GM19438 (cell line): ENCODE data around the gene KRT32.

Experiments used
- ATAC-seq: cut with Tn5 transposase; IDR thresholded peaks from one replicate; pipeline ENCODE4 v1.9.1; 2021; ENCODE audit warnings: low read depth; ENCODE audit not compliant: unreplicated experiment

Gene KRT32

DNA sequence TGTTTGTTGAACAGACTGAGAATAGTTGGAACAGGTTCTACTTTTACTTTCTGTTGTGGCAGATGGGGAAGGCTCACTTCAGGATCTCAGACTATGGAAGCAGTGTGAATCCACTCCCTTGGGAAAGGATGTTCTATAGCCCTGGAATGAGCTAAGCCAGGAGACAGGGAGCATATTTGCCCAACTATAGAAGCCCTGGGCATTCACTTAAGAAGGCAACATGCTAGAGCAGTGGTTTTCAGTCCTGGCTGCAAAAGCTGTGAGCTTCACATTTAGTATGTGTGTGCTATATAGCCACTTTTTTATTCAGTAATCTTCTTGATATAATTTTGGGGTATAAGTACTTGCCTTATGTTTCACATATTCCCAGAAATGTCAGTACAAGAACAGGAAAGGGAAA lies 1.2 kb upstream of the KRT32 start:
- no peak for ATAC-seq

DNA sequence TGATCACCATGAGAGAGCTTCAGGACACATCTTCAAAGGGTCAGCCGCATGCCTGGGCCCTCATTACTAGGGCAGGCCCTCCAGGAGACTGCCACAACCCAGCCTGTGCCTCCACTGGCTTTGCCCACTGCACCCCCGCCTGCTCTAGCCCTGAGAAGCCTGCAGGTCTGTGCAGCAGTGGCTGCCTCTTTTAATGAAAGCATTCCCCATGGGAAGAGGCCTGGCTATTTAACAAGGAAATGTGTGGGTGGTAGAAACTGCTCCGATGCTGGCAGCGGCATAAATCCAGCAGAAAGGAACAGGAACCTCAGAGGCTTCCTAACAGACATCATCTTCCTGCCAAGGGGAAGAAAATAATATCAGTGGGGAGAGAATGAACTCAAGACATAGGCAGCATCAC lies 375 bp upstream of the KRT32 start:
- ATAC-seq: no peak

DNA sequence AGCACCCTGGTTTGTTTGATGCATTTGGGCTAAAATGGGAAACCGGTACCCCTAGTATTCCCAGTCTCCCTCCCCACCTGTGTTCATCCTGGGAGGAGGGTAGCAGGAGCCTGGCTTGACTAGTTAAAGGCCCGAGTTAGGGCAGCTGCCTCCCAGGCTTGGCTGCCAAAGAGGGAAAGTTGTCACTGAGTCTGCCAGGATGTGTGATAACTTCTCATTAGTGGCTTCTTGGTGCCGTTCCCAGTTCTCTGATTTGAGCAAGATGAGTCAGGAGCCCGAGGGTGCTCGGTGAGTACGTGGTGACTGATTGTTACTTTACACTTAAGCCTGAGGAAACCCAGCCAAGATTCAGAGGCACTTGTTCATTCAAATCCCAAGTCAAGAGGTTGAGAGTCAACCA lies 2.5 kb downstream of the KRT32 start:
- ATAC-seq: no peak

DNA sequence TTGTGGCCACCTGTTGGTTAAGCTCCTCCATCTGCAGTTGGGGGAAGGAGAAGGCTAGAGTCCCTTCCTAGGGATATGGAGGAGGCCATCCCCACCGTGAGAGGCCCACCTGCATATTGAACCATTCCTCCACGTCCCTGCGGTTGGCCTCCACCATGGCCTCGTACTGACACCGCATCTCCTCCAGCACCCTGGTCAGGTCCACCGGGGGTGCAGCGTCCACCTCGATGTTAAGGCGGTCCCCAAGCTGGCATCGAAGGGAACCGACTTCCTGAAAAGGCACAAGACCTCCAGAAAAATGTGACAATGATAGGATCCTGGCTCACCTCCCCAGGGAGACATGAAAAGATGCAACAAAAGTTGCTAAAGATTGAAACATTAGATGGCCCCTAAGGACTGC lies 3.0 kb downstream of the KRT32 start:
- ATAC-seq: no peak

DNA sequence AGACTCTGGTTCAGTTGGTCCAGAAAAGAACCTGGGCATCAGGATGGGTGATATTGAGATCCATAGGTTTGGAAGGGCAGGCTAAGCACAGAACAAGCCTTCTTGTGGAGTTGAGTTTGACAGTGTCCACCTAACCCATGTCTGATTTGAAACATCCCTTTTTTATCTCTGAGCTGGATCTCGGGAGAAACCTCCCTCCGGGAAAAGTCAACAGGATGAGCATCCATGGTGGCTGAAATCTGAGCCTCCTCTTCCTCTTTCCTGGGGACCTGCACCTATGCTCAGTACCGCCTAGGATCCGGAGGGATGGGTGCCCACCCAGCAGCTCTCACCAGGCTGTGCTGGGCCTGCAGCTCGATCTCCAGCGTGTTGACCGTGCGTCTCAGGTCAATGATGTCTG lies 3.4 kb downstream of the KRT32 start:
- no peak for ATAC-seq

DNA sequence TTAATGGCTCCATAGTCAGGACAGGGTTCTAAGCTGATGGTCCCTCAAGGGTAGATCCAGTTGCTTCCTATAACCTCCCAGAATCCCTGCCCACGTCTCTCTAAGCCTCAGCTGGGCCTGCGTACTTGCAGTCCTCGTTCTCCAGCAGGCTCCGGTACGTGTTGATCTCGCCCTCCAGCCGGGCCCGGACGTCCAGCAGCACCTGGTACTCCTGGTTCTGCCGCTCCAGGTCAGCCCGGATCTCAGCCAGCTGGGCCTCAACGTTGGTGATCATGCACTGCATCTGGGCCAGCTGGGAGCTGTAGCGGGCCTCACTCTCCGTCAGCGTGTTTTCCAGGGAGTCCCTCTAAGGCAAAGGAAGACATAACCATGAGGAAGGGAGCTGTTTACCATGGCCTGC lies 4.5 kb downstream of the KRT32 start:
- no peak for ATAC-seq

DNA sequence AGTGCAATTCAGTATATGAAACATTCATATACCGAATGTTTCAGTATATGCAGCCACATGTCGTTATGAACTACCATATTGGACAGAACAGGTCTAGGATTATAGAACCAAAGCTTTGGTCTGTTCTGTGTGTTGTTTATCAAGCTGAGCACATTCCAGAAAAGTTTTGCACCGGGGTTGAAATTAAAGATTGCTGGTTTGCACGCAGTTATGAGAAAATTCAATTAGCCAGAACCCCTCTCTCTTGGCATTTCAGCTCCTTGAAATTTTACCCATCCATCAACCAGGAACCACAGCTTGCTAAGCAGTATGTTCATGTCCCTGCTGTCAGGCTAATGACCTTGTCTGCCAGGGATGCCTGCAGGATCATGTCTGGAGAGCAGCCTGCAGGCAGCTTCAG lies 9.5 kb downstream of the KRT32 start:
- ATAC-seq: no peak

DNA sequence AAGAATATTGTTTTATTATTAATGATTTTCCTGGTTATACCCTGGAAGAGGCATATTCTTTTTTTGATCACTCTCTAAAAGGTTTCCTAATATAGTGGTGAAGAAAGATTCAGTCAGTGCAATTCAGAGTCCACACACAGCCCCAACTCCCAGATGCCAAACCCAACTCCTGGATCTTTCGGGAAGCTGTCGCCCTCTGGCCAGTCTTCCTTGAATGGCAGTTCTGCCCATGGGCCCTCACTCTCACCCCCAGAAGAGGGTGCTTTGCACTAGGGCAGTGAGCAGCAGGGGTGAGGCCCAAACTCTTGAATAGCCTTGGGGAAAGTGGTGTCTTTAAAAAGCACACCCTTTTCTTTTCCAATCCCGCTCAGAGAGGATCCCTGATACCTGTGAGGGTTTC lies 11.0 kb downstream of the KRT32 start:
- no peak for ATAC-seq

DNA sequence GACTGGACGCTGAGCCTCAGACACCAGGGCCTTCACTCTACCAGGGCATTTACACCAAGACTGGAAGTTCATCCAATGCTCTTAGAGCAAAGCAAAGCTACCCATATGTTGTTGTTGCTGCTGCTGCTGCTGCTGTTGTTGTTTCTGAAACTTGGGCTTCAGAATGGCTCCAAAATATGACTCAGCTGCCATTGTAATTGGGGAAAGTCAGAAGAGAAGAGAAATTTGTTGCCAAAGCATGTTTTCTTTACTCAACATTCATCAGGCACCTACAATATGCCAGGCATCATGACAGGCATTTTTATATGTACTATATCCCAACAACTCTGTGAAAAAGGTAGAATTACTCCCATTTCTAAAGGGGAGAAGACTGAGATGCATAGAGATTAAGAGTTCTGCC lies 11.9 kb downstream of the KRT32 start:
- ATAC-seq: no peak

DNA sequence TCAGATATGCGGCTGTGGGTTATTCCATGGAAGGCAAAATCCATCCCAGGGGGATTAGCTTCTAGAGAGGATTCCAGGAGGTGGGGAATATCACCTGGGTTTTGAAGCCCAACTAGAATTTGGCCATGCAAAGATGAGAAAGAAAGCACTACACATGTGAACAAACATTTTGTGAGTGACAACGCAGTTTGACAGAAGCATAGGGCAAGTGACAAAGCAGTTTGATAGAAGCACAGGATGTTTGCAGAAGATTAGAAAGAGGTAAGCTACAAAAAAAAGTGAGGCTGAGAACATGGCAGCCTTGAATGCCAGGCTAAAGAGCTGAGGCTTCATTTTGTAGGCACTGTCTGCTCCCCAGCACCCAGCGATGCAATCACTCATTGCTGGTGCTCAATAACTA lies 14.1 kb downstream of the KRT32 start:
- ATAC-seq: no peak

DNA sequence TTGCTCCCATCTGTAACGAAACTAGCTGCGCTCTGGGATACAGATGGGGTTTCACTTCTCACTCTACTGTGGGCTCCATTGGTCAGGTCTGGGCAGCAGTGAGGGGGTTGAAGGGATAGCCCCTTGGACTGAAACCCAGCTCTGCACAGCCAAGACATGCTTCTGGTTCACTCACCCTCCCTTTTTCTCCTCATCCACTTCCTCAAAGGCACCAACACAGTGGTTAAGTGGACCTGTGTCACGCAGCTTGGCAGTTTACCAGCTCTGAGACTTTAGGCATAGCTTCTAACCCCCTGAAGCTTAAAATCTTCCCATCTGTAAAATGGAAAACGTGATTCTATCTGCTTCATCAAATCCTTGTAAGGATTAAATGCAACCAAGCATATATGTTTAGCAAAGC lies 14.9 kb downstream of the KRT32 start:
- no peak for ATAC-seq

DNA sequence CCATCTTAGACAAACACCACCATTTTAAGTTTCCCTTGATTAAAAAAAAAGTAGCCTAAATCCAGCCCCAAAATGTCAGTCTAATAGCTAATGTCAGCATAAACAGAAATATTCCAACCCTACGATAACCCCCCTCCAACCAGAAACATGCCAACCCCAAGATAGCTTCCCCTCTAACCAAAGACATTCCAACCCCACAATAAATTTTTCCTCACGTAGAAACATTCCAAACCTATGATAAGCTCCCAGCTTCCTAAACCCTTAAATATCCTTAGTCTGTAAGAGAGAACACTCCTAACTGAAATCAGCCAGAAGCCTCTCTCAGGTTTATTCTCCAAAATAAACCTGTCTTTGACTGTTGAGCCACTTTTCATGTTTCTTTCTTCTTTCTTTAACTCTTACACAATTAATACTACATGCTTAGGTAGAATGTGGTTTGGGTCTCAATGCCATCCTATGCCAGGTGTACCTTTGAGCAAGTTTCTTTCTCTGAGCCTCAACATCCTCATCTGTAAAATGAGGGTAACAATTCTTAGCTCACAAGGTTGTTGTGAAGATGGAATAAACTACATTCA lies 15.9 kb downstream of the KRT32 start:
- ATAC-seq: no peak

DNA sequence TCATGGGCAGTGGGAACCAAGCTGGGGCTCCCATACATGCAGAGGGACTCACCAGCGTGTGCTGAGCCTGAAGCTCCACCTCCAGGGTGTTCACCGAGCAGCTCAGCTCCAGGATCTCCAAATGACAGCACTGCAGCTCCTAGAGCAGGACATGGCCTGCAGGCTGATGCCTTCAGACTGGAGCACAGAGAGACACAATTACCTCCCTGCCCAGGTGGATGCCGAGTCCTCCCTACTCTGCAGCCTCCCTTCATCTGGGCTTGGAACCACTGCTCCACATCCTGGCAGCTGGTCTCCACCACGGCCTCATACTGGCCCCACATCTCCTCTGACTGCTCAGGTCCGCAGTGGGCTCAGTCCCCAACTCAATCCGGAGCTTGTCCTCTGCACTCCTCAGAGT lies 18.2 kb downstream of the KRT32 start:
- no peak for ATAC-seq

DNA sequence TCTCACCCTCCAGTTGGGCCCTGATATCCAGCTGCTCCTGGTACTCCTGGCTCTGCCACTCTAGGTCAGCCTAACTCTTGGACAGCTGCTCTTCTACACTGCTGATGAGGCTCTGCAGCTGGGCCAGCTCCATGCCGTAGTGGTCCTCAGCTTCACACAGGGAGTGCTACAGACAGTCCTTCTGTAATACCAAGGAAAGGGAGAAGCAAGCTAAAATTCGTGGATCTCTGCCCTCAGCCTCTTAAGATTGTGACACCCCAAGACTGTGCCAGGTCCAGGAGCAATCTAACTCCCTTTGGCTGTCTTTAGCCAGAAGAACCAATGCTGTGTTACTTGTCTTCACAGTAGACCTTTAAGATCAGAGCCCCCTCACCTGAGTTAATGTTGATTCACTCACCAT lies 18.7 kb downstream of the KRT32 start:
- no peak for ATAC-seq

DNA sequence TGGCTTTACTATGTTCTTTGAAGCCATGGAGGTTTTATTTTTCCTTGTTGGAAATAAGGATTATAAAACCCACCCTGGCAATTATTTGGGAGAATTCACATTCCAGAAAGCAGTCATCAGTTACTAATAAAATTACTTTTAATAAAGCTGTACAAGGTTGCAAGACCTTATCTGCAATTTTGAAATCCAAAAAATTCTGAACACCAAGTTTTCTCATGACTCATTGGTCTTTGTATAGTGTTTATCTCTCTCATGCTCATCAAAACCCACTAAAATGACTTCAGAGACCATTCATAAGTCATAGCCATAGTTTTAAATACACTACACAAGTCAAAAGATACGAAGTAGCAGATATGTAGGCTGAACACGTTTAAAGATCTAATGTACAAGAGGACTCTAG lies 20.4 kb downstream of the KRT32 start:
- no peak for ATAC-seq

DNA sequence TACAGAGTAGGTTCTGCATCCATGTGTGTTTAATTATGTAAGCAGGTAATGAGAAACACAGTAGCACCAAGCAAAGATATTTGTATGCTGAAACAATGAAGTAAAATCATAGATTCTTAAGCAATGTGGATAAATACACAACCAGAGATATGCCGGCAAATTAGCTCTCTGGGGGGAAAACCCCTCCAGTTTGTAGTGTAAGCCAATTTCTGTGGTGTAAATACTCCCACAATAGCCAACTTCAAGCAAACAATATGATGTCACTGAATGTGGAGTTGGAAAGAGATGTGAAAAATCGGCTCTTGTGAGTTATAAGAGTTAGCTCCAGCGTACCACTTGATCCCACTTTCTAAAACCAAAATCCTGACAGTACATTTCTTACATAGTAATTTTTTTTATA lies 22.5 kb downstream of the KRT32 start:
- no peak for ATAC-seq

DNA sequence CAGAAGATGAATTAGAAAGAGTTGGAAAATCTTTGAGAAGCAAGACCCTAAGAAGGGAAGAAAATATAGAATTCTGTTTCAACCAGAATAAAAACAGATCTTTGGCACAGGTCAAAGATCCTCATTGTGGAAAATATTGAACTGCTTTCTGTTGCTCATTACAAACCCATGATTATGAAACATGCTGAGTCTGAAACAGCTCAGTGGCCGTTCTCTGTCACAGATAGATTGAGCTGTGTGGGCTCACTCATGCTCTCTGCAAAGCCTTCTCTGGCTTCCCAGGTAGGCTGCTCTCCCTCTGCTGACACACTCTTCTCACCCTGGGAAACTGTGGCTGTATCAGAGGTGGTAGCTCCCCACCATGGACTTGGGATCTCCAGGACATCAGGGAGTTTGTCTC lies 23.0 kb downstream of the KRT32 start:
- no peak for ATAC-seq

DNA sequence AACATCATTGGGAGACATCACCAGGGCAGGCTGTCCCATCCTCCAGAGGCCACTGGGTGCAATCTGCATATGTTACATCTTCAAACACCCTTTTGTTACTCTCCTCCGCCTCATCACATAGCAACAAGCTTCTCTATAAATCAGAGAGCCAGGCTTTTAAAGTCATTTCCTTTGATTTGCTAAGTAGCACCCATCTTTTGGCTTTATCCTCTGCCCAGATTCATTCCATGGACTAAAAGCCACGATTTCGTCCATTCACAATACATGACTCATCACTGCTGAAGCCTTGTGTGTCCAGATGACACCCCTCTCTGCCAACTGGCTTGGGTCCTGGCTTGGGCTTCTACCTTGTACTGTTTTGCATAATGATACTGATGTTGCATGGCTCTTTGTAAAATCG lies 24.4 kb downstream of the KRT32 start:
- no peak for ATAC-seq

DNA sequence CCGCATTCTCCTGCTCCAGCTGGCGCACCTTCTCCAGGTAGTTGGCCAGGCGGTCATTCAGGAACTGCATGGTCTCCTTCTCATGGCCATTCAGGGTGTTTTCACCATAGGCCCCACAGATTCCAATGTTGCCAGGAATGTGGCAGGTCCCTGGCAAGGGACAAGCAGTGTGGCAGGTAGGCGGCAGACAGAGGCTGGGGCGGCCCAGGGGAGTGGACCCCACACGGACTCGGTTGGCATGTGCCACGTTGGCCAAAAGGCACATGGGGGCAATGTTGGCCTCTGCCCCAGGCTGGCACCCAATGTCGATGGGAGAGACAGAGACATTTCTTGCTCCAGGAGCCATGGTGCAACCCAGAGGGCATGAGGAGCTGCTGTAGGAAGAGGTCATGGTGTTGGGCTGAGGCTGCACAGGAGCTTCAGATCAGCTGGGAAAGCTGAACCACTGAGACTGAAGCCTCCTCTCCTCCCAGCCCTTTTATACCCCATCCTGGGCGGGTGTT lies 26.6 kb downstream of the KRT32 start, which contains the start of gene KRT38:
Gene KRT38 (minus strand): TSS at position 453 of the 503 bp plus-strand sequence. CDS start 62 bp downstream, at position 391.
- ATAC-seq: no peak

DNA sequence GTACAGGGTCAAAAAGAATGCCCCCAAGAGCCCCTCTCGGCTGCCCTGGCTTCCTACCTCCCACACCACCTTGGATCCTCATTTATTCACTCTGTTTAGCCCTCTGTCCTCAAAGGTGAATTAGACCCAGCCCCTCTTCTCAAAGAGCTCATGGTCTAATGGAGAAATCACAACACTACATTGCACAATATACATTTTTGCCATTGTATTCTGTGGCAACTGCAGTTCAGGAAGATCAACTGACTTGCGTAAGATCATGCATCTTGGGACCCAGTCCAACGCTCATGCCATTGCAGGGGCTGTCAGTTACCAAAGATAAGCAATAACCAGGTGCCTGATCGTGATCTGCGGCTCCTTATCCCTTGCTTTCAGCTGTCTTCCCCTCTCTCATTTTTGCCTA lies 27.8 kb downstream of the KRT32 start:
- no peak for ATAC-seq

DNA sequence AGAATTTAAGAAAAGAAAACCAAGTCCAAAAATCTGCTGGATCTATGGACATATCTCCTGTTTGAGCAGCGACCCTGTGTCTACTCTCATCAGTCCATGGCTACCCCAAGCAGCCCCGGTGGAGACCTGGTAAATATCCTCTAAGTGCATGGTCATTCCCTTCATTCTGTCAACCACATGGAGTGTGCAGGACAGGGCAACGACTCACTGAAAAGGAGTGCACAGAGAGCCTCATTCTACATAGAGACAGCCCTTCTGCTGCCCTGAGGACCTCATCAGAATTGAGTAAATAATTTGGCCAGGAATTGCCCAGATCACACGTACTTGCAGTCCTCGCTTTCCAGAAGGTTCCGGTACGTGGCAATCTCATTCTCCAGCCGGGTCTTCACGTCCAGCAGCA lies 29.4 kb downstream of the KRT32 start:
- no peak for ATAC-seq

DNA sequence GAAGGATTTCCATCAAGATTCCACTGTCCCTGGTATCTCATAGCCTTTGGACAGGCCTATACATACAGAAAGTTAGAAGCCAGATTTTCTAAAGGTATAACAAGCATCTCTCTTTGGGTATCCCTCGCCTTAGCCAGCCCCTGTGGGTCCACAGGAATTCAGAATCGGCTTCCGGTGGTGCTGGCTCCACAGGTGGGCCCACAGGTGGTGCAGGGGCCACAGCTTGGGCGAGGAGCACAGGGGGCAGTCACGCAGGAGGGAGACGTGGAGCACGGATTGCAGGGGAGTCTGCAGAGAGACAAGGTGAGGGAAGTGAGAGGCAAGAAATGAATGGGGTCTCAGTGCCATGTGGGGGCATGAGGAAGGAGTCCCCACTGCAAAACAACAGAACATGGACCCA lies 29.9 kb downstream of the KRT32 start:
- no peak for ATAC-seq

DNA sequence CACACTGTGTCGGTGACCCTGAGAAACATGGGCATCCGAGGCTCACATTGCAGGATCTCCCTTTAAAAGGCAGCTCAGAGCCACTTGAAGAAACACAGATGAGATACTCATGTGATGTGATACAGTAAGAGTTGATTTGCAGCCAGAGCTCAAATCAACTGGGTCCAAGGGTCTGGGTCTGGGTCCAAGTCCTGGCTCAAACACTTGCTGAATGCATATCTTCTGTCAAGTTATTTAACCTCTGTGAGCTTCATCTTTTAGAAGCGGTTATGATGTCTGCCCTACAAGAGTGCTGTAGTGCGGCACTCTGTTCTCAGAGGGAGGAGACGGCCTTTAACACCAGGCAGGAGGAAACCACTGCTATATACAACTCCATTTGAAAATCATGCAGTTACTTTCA lies 32.8 kb downstream of the KRT32 start:
- no peak for ATAC-seq
